Measurements from ENCODE around the gene APLF. TPM values are rescaled to one million over a fixed set of nuclear protein-coding genes. Genes with fewer than 3 reads are reported as not detected.

The APLF gene
- total and polyA plus RNA-seq, 2 of the 8 experiments (the other 6 are each of a cell fraction or from before 2014, with no cell fraction given) = 4.4 to 7.3 TPM

GRCh38 chr2:68559692-68560091 is 92.3 kb downstream of the APLF start:
- WGBS, 2 experiments (ENCODE audit: extremely low coverage in 1 of 2, insufficient coverage in 1 of 2, insufficient read length in 1 of 2, insufficient replicate concordance in 2 of 2, low coverage in 1 of 2, low lambda C conversion rate in 2 of 2, missing lambda C conversion rate in 1 of 2) = 94% methylated on average over 2 of the region's 2 CpGs; no CpG with 5 or more reads in 1 of the 2 experiments
- Histone ChIP-seq H3K4ac (replicated peaks; ENCODE audit: insufficient read length, low read depth, low read length) (no peak overlapping the region), H3K9me3 (ENCODE audit: insufficient read depth in 2 of 2, low read depth in 1 of 2, low read length in 1 of 2) (no peaks in the 10 kb centered on the region), H2BK20ac (ENCODE audit: low read length) (no peak overlapping the region), H3K4me1 (replicated peaks in 1 of 4; ENCODE audit: control insufficient read depth in 3 of 4, insufficient read depth in 4 of 4, low read length in 3 of 4) (no peaks in the 10 kb centered on the region), H2BK5ac (ENCODE audit: low read depth, low read length) (no peak overlapping the region), H3K23ac (ENCODE audit: insufficient read length) (no peak overlapping the region), H3K27me3 (replicated peaks in 1 of 4; ENCODE audit: control insufficient read depth in 3 of 4, extremely low read depth in 1 of 4, insufficient read depth in 3 of 4, low read length in 3 of 4) (no peaks in the 10 kb centered on the region), H3K4me3 (ENCODE audit: extremely low read depth in 1 of 4, insufficient read depth in 2 of 4, low read depth in 3 of 4, low read length in 4 of 4) (no peak overlapping the region), H2BK15ac (ENCODE audit: low read length) (no peak overlapping the region), H2AK5ac (ENCODE audit: low read depth, low read length) (no peak overlapping the region), H4K8ac (ENCODE audit: extremely low read depth, insufficient read depth, low read length) (no peak overlapping the region), H3K9ac (replicated peaks in 1 of 4; ENCODE audit: extremely low read depth in 1 of 4, low read depth in 3 of 4, low read length in 3 of 4) (no peak overlapping the region), H3K23me2 (ENCODE audit: low read depth, low read length) (no peaks in the 10 kb centered on the region), H3K56ac (replicated peaks; ENCODE audit: insufficient read length, low read depth, low read length) (no peak overlapping the region), H4K91ac (replicated peaks; ENCODE audit: insufficient read length, low read length) (no peak overlapping the region), H3K4me2 (ENCODE audit: insufficient read depth in 1 of 2, low read depth in 2 of 2, low read length in 2 of 2) (no peak overlapping the region), H3K79me2 (ENCODE audit: control insufficient read depth in 1 of 2, insufficient read depth in 2 of 2, low read length in 2 of 2) (no peaks in the 10 kb centered on the region), H2BK12ac (ENCODE audit: low read depth, low read length) (no peak overlapping the region), H4K20me1 (replicated peaks in 1 of 2; ENCODE audit: control insufficient read depth in 1 of 2, insufficient read depth in 2 of 2, low read length in 2 of 2) (no peaks in the 10 kb centered on the region), H2BK120ac (replicated peaks; ENCODE audit: low read depth, low read length) (no peak overlapping the region), H3K14ac (ENCODE audit: insufficient read length) (no peak overlapping the region), H4K5ac (ENCODE audit: insufficient read length, low read depth, low read length) (no peak overlapping the region), H3K36me3 (ENCODE audit: control insufficient read depth in 2 of 4, insufficient read depth in 4 of 4, low read length in 3 of 4) (no peaks in the 10 kb centered on the region), H3K18ac (ENCODE audit: extremely low read depth, low read length) (no peak overlapping the region), H2AFZ (ENCODE audit: low read length) (no peak overlapping the region), H3K79me1 (ENCODE audit: low read depth, low read length) (no peaks in the 10 kb centered on the region), H3K27ac (ENCODE audit: low read depth, low read length) (no peak overlapping the region)
- ChIA-PET POLR2A (ENCODE audit: partially characterized antibody) (no interaction called here), CTCF (ENCODE audit: partially characterized antibody) (no interaction called here)
- DNase-seq (ENCODE audit: low read depth in 1 of 2, low spot score in 2 of 2) (no peak), FAIRE-seq (no peak)
- TF ChIP-seq JUND (IDR thresholded peaks at IDR 0.05; ENCODE audit: low read length) (no peak), TAF1 (IDR thresholded peaks at IDR 0.05; ENCODE audit: low read depth, low read length) (no peak), TAF7 (optimal IDR thresholded peaks at IDR 0.05; ENCODE audit: borderline replicate concordance, low read depth, low read length) (no peak), CEBPB (IDR thresholded peaks at IDR 0.05; ENCODE audit: low read depth, low read length) (no peak), YY1 (IDR thresholded peaks at IDR 0.05; ENCODE audit: low read depth, low read length) (no peak)
